GM19193 (cell line): ENCODE data around the gene ST8SIA5.

ENCODE experiments used
- POLR2A ChIP-seq: IDR thresholded peaks from 4 replicates; pipeline ENCODE4 v1.6.1; 2011; ENCODE audit not compliant: insufficient read depth, insufficient read length; ENCODE audit errors: extremely low read depth

ST8SIA5 gene

GRCh38 chr18:46621111-46621766, 135.6 kb downstream of the ST8SIA5 start:
- no peak for TF ChIP-seq POLR2A

- TF ChIP-seq POLR2A, result no peak
Measured at GRCh38 chr18:46619559-46619958, 137.3 kb downstream of the ST8SIA5 start.
